IMR-90 (cell line): ENCODE results near the gene TSEN54. TPM values are rescaled to one million over a fixed set of nuclear protein-coding genes. Genes with fewer than 3 reads are reported as not detected.

ENCODE experiments used
- ATAC-seq: fragments of 200-7000 bp; cut with Tn5 transposase; 2 replicates; pipeline ENCODE4 v1.9.1; 2020; ENCODE audit warnings: low read depth, mild to moderate bottlenecking, moderate library complexity
- BruUV-seq: library from RNA; stranded (reverse); fragments of 400-500 nt; replicated peaks from 2 replicates; lab custom pipeline; 2021; lab: Mats Ljungman, UMichigan
- CTCF ChIA-PET: fragments of 300-600 bp; formaldehyde crosslinking; extraction: SDS; loops from one replicate; lab custom pipeline; 2021; ENCODE audit warnings: antibody characterized with exemption; lab: Yijun Ruan, JAX
- POLR2A ChIA-PET: fragments of 300-600 bp; sonication (Branson Sonifier 250); formaldehyde crosslinking; loops from one replicate; lab custom pipeline; 2022; ENCODE audit warnings: antibody characterized with exemption; ENCODE audit not compliant: unreplicated experiment; lab: Charles Lee
- DNase-seq: peaks from one replicate; pipeline ENCODE4 v3.0.0; 2013
- H2AFZ ChIP-seq: replicated peaks from 2 replicates; pipeline ENCODE3; 2013; ENCODE audit warnings: low read length, mild to moderate bottlenecking; ENCODE audit not compliant: poor library complexity
- H2AK5ac ChIP-seq: 2 replicates; pipeline ENCODE4 v1.6.1; 2013; ENCODE audit warnings: low read depth, low read length, inconsistent platforms
- H2AK9ac ChIP-seq: replicated peaks from 2 replicates; pipeline ENCODE3; 2013; ENCODE audit warnings: mild to moderate bottlenecking, low read depth, low read length, moderate library complexity; ENCODE audit not compliant: poor library complexity
- H2BK120ac ChIP-seq: 2 replicates; pipeline ENCODE4 v1.6.1; 2013; ENCODE audit warnings: low read depth, low read length, inconsistent platforms
- H2BK15ac ChIP-seq: 3 replicates; pipeline ENCODE4 v1.6.1; 2013; ENCODE audit warnings: low read depth, low read length, inconsistent platforms
- H2BK20ac ChIP-seq: 2 replicates; pipeline ENCODE4 v1.6.1; 2013; ENCODE audit warnings: low read depth, mild to moderate bottlenecking, inconsistent platforms, low read length, moderate library complexity
- H2BK5ac ChIP-seq: 2 replicates; pipeline ENCODE4 v1.6.1; 2013; ENCODE audit warnings: mild to moderate bottlenecking, low read depth, low read length, inconsistent platforms; ENCODE audit not compliant: poor library complexity, severe bottlenecking
- H3K14ac ChIP-seq: replicated peaks from 2 replicates; pipeline ENCODE4 v1.6.1; 2013; ENCODE audit warnings: low read depth, low read length, inconsistent platforms
- H3K18ac ChIP-seq: 2 replicates; pipeline ENCODE4 v1.6.1; 2013; ENCODE audit warnings: low read depth, low read length, control low read depth
- H3K23ac ChIP-seq: 2 replicates; pipeline ENCODE4 v1.6.1; 2013; ENCODE audit warnings: low read depth, low read length, inconsistent platforms
- H3K27ac ChIP-seq: 2 replicates; pipeline ENCODE4 v1.5.1; 2013; ENCODE audit warnings: mild to moderate bottlenecking, control low read depth, low read length; ENCODE audit not compliant: insufficient read depth
- H3K27me3 ChIP-seq: 2 replicates; pipeline ENCODE4 v1.6.1; 2013; ENCODE audit warnings: low read length; ENCODE audit not compliant: control insufficient read depth, insufficient read depth
- H3K36me3 ChIP-seq: 2 replicates; pipeline ENCODE4 v1.6.1; 2013; ENCODE audit warnings: low read length, mixed read lengths; ENCODE audit not compliant: control insufficient read depth, insufficient read depth
- H3K4ac ChIP-seq: 2 replicates; pipeline ENCODE4 v1.6.1; 2013; ENCODE audit warnings: low read depth, low read length, inconsistent platforms
- H3K4me1 ChIP-seq: 2 replicates; pipeline ENCODE4 v1.6.1; 2013; ENCODE audit warnings: low read length, mixed read lengths; ENCODE audit not compliant: control insufficient read depth, insufficient read depth
- H3K4me2 ChIP-seq: 2 replicates; pipeline ENCODE4 v1.6.1; 2013; ENCODE audit warnings: low read depth, mild to moderate bottlenecking, control low read depth, low read length, moderate library complexity
- H3K4me3 ChIP-seq: 2 replicates; pipeline ENCODE4 v1.5.1; 2013; ENCODE audit warnings: low read depth, mild to moderate bottlenecking, control low read depth, low read length, moderate library complexity; ENCODE audit not compliant: insufficient read depth
- H3K56ac ChIP-seq: 2 replicates; pipeline ENCODE4 v1.6.1; 2013; ENCODE audit warnings: low read length, inconsistent platforms; ENCODE audit not compliant: insufficient read depth; ENCODE audit errors: extremely low read depth
- H3K79me1 ChIP-seq, 2 experiments: 2 replicates each; pipeline ENCODE4 v1.6.1; 2013; ENCODE audit warnings: low read length in 2 of 2, inconsistent platforms in 1 of 2, low read depth in 1 of 2
- H3K9ac ChIP-seq: 2 replicates; pipeline ENCODE4 v1.6.1; 2013; ENCODE audit warnings: low read depth, low read length, control low read depth
- H3K9me1 ChIP-seq: 2 replicates; pipeline ENCODE4 v1.6.1; 2013; ENCODE audit warnings: low read length, inconsistent platforms; ENCODE audit not compliant: insufficient read depth
- H3K9me3 ChIP-seq: 2 replicates; pipeline ENCODE4 v1.6.1; 2013; ENCODE audit warnings: low read length; ENCODE audit not compliant: control insufficient read depth, insufficient read depth
- H4K20me1 ChIP-seq: 2 replicates; pipeline ENCODE4 v1.6.1; 2013; ENCODE audit warnings: low read length, inconsistent platforms; ENCODE audit not compliant: insufficient read depth
- H4K5ac ChIP-seq: 2 replicates; pipeline ENCODE4 v1.6.1; 2013; ENCODE audit warnings: mild to moderate bottlenecking, low read depth, low read length, control low read depth
- H4K8ac ChIP-seq, 2 experiments: 2 replicates each; pipeline ENCODE4 v1.6.1; 2013; ENCODE audit warnings: low read depth in 2 of 2, low read length in 2 of 2, control low read depth in 1 of 2, inconsistent platforms in 1 of 2
- H4K91ac ChIP-seq: 2 replicates; pipeline ENCODE4 v1.6.1; 2013; ENCODE audit warnings: low read depth, low read length, inconsistent platforms; ENCODE audit not compliant: insufficient read depth
- BHLHE40 ChIP-seq: fragments of 150-350 bp; IDR thresholded peaks from 2 replicates; pipeline ENCODE4 v1.6.1; 2016; ENCODE audit warnings: mild to moderate bottlenecking, low read depth, low read length
- CEBPB ChIP-seq: IDR thresholded peaks from 2 replicates; pipeline ENCODE4 v1.6.1; 2012; ENCODE audit warnings: low read depth, low read length, improper control_type of control experiment
- CHD1 ChIP-seq: IDR thresholded peaks from 2 replicates; pipeline ENCODE4 v1.6.1; 2012; ENCODE audit warnings: low read depth, low read length, improper control_type of control experiment
- FOS ChIP-seq: fragments of 150-350 bp; IDR thresholded peaks from 2 replicates; pipeline ENCODE4 v1.6.1; 2016; ENCODE audit warnings: low read depth, low read length
- MAFK ChIP-seq: IDR thresholded peaks from 2 replicates; pipeline ENCODE4 v1.6.1; 2012; ENCODE audit warnings: low read depth, low read length, improper control_type of control experiment
- MAZ ChIP-seq: IDR thresholded peaks from 2 replicates; pipeline ENCODE4 v1.6.1; 2012; ENCODE audit warnings: low read depth, mild to moderate bottlenecking, low read length, improper control_type of control experiment, moderate library complexity, borderline replicate concordance
- MXI1 ChIP-seq: IDR thresholded peaks from 2 replicates; pipeline ENCODE4 v1.6.1; 2012; ENCODE audit warnings: low read depth, mild to moderate bottlenecking, low read length, moderate library complexity, borderline replicate concordance
- NFE2L2 ChIP-seq: fragments of 150-350 bp; IDR thresholded peaks from 2 replicates; pipeline ENCODE4 v1.6.1; 2016; ENCODE audit warnings: low read depth, mild to moderate bottlenecking, low read length
- POLR2A ChIP-seq: IDR thresholded peaks from 2 replicates; pipeline ENCODE4 v1.6.1; 2012; ENCODE audit warnings: mild to moderate bottlenecking, low read depth, low read length
- RAD21 ChIP-seq: IDR thresholded peaks from 2 replicates; pipeline ENCODE4 v1.6.1; 2012; ENCODE audit warnings: low read length, improper control_type of control experiment
- RCOR1 ChIP-seq: IDR thresholded peaks from 2 replicates; pipeline ENCODE4 v1.6.1; 2012; ENCODE audit warnings: mild to moderate bottlenecking, low read length, improper control_type of control experiment; ENCODE audit not compliant: insufficient replicate concordance
- WGBS, 2 experiments: methylation state at CpG; one replicate each; pipeline versions ENCODE4 v1.1.5 to v1.1.7; 2013; ENCODE audit warnings: missing lambda C conversion rate in 2 of 2; ENCODE audit not compliant: insufficient read length in 1 of 2; ENCODE audit errors: extremely low coverage in 2 of 2; 5-methylcytosine and 5-hydroxymethylcytosine counted together
- dilution Hi-C: fragments of 300-500 bp; cut with HindIII; formaldehyde crosslinking; loops from one replicate; pipeline ENCODE4 v1.14.3; 2018; ENCODE audit warnings: low sequenced_read_pairs; ENCODE audit not compliant: unreplicated experiment
- in situ Hi-C: fragments of 300-500 bp; cut with MboI; formaldehyde crosslinking; loops from 3 replicates; pipeline ENCODE4 v1.14.3; 2019; ENCODE audit warnings: low sequenced_read_pairs, inconsistent platforms, mixed read lengths
- intact Hi-C: fragments of 100-400 bp; cut with micrococcal nuclease; formaldehyde crosslinking; loops from 2 replicates; pipeline ENCODE4 v1.10.0; 2022
- polyA plus RNA-seq, 3 experiments: library from polyadenylated mRNA; depleted of rRNA; stranded (reverse); fragments of >200 nt; gene quantifications; 2 replicates each; pipeline ENCODE4 v1.2.3, GENCODE V29; 2012; ENCODE audit warnings: low replicate concordance in 1 of 3
- total RNA-seq: library from RNA; depleted of rRNA; stranded (reverse); fragments of >200 nt; gene quantifications from 2 replicates; pipeline ENCODE4 v1.2.3, GENCODE V29; 2012
- TF ChIP-seq, protein P1 (sequence below): fragments of 150-350 bp; IDR thresholded peaks from 2 replicates; pipeline ENCODE4 v1.6.1; 2017; ENCODE audit warnings: mild to moderate bottlenecking, antibody characterized with exemption, low read length, low read depth
- TF ChIP-seq, protein P2 (sequence below): conservative IDR thresholded peaks from 2 replicates; pipeline ENCODE4 v1.5.1; 2012; ENCODE audit warnings: mild to moderate bottlenecking, low read depth, low read length, improper control_type of control experiment

TSEN54 gene
- total and polyA plus RNA-seq, 2 of the 4 experiments (the other 2 are of a cell fraction) = 7.2 to 14.9 TPM

DNA sequence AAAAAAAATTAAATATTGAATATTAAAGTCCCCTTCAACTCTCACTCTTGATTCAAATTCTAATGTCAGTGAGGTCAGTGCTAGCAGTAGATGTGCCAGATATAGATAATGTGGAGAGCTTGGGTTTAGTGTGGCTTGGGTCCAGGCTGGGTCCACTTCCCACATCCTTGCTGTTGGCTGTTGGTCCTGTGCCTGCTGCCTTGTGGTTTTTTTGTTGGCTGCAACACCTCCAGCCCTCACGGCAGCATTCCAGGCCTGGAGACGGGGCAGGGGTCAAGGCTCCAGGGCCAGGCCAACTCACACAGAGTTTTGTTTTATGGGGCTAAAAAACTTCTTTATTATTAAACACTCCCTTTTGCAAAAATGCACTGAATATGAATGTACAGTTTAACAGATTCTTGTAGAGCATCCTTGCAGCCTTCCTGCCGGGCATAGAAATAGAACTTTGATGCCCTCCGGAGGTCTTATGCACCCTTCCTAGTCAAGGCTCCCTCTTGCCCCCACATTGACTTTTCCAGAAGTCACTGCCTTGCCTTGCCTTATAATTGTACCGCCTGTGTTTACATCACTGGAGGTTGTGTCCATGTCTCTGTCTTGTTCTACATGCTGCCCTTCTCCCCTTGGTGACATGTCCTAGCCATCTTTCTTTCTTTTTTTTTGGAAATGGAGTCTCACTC, 45.7 kb downstream of the TSEN54 start:
- no peak overlapping the region for H3K9ac ChIP-seq
- no peak overlapping the region for H2BK20ac ChIP-seq
- H4K8ac ChIP-seq = no peak overlapping the region
- intact Hi-C loops (no loop called here), in situ Hi-C loops (no loop called here), dilution Hi-C loops (no loop called here)
- no peak overlapping the region for H3K23ac ChIP-seq
- no peak overlapping the region for H3K18ac ChIP-seq
- 67% methylated on average over 1 of the region's 5 CpGs; no CpG with 5 or more reads in 1 of the 2 experiments for WGBS, 2 experiments
- POLR2A ChIA-PET = interaction anchor here (0.7 kb wide), 1 partner anchor 218 kb away, joined by 3 read pairs; no protein-coding TSS in a partner anchor
- CTCF ChIA-PET = no interaction called here
- no peak overlapping the region for H2BK5ac ChIP-seq
- no peak for TF ChIP-seq RAD21
- no peak for TF ChIP-seq CEBPB
- no peak for TF ChIP-seq POLR2A
- TF ChIP-seq BHLHE40 = no peak
- TF ChIP-seq, protein P1, sequence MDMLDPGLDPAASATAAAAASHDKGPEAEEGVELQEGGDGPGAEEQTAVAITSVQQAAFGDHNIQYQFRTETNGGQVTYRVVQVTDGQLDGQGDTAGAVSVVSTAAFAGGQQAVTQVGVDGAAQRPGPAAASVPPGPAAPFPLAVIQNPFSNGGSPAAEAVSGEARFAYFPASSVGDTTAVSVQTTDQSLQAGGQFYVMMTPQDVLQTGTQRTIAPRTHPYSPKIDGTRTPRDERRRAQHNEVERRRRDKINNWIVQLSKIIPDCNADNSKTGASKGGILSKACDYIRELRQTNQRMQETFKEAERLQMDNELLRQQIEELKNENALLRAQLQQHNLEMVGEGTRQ = no peak
- no peak for TF ChIP-seq MAZ
- TF ChIP-seq MXI1 = no peak
- TF ChIP-seq MAFK = no peak
- no peak for TF ChIP-seq NFE2L2
- no peak for TF ChIP-seq FOS
- TF ChIP-seq RCOR1 = no peak
- TF ChIP-seq, protein P2, sequence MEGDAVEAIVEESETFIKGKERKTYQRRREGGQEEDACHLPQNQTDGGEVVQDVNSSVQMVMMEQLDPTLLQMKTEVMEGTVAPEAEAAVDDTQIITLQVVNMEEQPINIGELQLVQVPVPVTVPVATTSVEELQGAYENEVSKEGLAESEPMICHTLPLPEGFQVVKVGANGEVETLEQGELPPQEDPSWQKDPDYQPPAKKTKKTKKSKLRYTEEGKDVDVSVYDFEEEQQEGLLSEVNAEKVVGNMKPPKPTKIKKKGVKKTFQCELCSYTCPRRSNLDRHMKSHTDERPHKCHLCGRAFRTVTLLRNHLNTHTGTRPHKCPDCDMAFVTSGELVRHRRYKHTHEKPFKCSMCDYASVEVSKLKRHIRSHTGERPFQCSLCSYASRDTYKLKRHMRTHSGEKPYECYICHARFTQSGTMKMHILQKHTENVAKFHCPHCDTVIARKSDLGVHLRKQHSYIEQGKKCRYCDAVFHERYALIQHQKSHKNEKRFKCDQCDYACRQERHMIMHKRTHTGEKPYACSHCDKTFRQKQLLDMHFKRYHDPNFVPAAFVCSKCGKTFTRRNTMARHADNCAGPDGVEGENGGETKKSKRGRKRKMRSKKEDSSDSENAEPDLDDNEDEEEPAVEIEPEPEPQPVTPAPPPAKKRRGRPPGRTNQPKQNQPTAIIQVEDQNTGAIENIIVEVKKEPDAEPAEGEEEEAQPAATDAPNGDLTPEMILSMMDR = no peak
- TF ChIP-seq CHD1 = no peak
- ATAC-seq (peak; percentile 19; the same call in 1 of the 2 replicates), DNase-seq (no peak)
- H3K9me3 ChIP-seq = no peaks in the 10 kb centered on the region
- no peaks in the 10 kb centered on the region for H3K9me1 ChIP-seq
- H3K4me3 ChIP-seq = no peak overlapping the region
- H3K4ac ChIP-seq = no peak overlapping the region
- H2BK15ac ChIP-seq = no peak overlapping the region
- no peak overlapping the region for H2AK9ac ChIP-seq
- no peak overlapping the region for H3K4me2 ChIP-seq
- H3K27ac ChIP-seq = no peak overlapping the region
- H4K5ac ChIP-seq = no peak overlapping the region
- H3K56ac ChIP-seq = no peak overlapping the region
- no peak overlapping the region for H3K14ac ChIP-seq
- H3K27me3 ChIP-seq = peaks cover 26% of the 10 kb centered on the region
- H3K79me1 ChIP-seq = no peaks in the 10 kb centered on the region
- no peak overlapping the region for H2AK5ac ChIP-seq
- H2AFZ ChIP-seq = peak overlapping the region; percentile 21
- BruUV-seq = no TSS peak
- no peaks in the 10 kb centered on the region for H3K36me3 ChIP-seq
- no peaks in the 10 kb centered on the region for H4K20me1 ChIP-seq
- H4K91ac ChIP-seq = no peak overlapping the region
- H3K4me1 ChIP-seq = peaks cover 1% of the 10 kb centered on the region; the same call in 1 of the 2 replicates
- H2BK120ac ChIP-seq = no peak overlapping the region
